Inferior parietal cortex (tissue), 1 donor: ENCODE data around the gene PRKAA2.
A peak's percentile ranks its signal among the peaks of the same experiment; 100 is the strongest.

Source experiments
- DNase-seq: peaks from one replicate; pipeline ENCODE4 v3.0.0-alpha.2; 2016; ENCODE audit errors: extremely low spot score

PRKAA2 gene

DNA sequence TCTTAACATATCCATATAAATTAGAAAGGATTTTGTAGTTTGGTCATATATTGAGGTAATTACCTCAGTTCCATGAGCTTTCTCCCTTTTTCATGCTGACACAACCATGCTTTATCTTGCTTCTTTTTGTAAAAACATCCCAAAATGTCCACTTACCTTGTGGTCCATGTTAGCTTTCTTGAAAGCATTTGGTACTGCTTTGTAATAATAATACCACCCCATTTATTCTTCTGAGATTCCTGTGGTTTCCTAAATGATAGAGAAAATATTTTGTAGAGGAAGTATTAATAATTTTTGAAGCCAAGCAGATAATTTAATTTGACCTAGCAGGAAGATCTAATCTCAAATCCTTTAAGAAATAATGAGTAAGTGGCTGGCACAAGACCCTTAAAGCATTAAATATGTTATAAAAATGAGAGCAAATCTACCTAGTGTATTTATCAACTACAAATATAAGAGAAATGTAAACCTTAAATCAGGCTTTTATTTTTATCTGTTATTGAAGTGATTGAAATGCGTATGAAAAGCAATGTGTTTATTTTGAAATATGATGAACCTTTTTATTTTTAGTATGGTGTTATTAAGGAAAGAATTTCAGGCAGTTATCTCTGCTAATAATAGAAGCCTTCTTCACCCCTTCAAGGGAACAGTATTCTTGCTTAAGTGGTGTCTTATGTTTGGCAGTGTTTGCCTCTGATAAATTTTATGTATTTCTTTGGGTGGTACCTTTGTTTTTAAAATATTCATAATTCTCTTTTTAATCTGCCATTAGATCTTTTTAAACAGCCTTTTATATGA is 9.2 kb downstream of the PRKAA2 start:
- no peak for DNase-seq

DNA sequence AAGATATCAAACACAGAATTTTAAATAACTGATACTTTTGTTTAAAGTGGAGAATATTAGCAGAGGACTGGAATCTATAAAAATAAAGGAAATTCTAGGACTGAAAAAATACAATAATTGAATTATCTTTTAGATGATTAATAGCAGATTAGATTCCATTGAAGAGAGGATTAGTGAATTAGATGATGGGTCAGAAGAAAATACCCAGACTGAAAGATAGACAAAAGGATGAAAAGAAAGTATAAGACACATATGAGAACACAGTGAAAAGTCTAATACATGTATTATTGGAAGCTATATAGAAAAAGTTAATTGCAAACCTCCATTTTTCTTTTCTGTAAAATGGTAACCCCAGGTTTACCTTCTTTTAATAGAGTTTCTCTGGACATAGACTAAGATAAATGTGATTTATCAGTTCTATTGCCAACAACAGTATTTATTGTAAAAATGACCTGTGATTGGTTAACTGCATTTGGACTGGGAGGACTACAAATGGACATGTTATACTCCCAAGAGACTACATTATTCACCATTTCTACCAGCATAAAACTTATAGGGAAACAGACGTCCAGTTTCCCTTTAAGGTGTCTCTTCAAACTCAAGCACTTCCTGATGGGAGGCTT is 11.0 kb downstream of the PRKAA2 start:
- no peak for DNase-seq

DNA sequence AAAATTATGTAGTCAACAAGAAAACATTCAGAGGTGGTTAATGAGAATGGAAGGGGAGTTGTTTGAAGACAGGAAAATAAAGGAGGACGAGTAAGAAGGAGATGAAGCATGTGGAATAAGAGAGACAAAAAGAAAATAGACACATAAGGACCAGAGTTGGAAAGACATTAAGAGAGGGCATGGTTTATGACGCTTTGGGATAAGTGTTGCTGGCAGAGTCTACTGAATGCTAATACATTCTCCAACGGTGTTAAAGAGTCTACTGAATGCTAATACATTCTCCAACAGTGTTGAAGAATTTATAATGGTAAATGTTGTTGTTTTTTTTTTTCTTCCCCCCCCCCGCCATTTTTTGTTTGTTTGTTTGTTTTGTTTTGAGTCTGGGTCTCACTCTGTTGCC is 13.1 kb downstream of the PRKAA2 start:
- no peak for DNase-seq

DNA sequence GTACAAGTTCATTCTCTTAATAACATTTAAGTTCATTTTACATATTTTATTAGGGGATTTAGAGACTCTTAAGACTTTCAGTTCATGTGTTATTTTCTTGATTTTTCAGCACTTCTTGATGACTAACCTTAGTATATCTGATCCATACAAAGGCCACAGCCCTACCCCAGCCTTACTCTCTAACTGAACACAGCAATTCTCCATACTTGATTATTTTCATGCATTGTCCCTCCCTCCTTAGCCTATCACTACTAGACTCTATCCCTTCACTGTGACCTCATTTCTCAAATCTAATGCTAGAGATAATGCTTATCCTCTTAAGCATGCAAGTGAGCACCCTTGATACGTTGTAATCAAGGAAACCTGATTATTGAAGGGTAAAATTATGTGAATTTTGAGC is 15.2 kb downstream of the PRKAA2 start:
- DNase-seq: no peak

DNA sequence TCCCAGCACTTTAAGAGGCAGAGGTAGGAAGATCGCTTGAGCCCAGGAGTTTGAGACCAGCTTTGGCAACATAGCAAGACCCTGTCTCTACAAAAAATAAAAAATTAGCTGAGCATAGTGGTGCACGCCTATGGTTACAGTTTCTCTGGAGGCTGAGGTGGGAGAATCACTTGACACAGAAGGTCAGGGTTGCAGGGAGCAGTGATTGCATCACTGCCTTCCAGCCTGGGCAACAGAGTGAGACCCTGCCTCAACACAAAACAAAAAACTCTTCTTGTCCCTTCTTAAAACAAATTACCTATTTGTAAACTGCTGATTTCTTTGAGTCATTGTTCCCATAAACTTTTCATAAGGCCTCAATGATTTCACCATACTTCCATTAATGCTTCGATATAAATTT is 18.7 kb downstream of the PRKAA2 start:
- DNase-seq: no peak

DNA sequence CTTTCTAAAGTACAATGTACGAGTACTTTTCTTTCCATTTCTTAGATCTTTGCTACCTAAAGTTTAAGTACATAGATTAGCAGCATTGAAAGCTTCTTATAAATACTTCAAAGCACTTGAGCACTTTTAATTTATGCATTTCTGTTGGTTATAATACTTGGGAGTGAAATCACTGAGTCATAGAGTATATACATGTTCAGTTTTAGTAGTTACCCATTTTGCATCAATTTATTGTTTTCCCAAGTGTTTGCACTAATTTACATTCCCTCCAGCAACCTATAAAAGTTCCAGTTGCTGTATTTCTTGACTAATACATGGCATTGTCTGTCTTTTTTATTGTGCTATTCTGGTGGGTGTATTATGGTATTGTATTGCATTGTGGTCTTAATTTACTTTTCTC is 20.3 kb downstream of the PRKAA2 start:
- DNase-seq: no peak

DNA sequence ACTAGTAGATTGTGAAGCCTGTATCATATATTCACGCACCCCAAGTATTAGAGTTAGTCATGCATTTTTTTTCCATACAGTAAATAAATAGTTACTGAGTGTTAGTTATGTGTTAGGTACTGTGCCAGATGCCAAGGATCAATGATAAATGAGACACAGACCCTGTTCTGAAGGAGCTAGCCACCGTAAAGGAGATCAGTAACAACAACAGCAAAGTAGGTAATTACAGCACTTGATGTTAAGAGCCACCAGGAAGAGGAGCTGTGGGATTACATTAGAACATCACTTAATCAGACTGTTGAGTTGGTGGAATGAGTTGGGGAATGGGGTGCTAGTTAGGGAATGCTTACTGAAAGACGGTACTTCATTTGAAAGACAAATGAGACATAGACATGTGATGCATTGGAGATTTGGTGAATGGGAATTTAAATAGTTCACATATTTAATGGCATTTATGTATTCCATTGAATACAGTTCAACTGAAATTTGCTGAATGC is 21.0 kb downstream of the PRKAA2 start:
- DNase-seq: no peak

DNA sequence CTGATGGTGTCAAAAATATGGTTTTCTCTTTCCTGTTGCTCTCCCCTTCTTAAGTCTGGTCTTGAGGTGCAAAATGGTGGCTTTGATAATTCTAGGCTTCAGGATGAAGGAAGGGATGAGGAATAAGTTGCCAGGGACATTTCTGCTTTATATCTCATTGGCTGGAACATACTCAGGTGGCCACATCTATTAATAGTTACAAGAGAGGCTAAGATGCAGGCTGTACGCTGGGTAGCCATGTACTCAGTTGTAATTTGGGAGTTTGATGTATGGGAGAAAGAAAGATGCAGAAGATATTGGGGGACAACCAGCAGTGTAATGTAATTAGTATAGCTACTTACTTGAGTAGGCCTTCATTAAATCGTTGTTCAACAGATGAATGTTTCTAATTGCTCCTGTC is 25.2 kb downstream of the PRKAA2 start:
- no peak for DNase-seq

DNA sequence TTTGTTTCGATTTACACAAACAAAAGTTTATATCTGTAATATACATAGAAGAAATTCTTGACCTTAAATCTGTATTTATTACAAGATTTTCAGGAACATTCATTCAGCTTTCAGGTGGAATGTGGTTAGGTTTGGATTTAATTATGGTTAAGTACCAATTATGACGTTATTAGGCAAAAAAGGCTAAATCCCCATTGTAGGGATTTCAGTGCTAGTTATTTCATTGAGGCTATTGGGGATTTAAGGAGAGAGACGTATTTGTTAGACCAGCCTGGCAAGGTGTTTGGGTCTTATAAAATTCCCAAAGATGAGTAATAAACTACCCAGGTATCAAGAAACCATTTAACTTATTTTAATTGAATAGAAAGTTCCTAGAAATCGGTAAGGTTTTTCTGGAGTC is 26.0 kb downstream of the PRKAA2 start:
- DNase-seq: no peak

DNA sequence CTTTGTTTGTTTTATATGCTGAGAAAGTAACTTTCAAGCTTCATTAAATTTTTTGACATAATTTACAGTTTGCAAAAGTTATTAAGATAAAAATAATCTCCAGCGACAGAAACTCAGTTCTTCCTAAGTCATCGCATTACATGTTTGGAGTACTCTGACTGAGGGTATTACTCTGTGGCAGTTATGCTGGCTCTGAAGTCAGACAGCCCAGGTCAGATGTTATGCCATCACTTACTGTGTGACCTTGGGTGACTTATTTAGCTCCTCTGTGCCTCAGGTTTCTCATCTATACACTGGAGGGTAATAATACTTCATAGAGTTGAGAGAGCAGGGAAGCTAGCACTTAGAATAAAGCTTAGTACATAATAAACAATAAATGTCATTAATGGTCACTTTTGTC is 26.4 kb downstream of the PRKAA2 start:
- no peak for DNase-seq

DNA sequence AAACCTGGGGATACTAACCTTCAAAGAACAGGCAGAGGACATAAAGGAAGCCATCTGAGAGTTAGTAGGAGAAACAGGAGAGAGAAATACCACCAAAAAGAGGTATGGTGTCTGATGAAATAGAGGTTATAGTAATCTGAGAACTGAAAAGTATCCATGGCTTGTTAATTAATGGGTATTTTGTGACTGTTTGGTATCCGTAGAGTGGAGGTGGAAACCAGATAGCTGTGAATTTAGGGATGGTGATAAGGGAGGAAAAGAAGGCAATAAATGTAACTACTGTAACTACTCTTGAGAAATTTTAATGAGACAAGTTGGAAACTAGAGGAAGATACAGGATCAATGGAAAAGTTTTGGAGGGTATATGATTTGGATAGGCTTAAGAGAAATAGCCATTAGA is 27.5 kb downstream of the PRKAA2 start:
- DNase-seq: no peak

DNA sequence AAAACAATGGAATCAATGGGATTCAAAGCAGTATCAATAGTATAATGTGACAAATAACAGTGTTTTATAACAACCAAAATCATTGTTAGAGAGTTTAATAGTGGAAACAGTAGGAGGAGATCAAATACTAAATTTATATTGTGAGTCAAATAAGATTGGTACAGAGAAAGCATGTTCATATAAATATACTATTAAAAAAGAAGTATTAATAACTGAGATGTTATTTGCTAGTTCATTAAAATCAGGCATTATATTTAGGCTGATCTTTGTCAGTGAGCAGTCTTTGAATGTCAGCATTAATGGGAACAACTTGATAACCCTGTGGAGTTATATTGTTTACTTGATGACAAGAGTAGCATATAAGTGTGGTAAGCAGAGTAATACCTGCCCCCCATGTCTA is 30.6 kb downstream of the PRKAA2 start:
- no peak for DNase-seq

DNA sequence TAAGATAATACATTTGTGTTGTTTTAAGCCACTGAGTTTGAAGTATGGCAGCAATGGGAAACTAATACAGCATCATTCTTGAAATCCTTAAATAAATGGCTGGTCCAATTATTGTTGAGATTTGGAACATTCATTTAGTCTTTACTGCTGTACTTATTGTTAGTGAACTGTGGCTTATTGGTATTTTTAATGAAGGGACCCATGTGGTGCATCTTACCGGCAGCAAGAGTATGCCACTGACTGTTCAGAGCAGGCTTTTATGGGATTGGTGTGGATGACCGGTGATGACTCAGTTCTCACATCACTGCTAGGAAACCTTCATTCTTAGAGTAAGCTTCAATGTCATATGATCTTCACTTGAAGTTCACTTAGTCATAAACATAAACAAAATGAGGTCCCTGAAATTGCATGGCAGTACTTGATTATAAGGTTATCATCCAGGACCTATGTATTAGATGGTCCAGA is 31.5 kb downstream of the PRKAA2 start:
- DNase-seq: no peak

DNA sequence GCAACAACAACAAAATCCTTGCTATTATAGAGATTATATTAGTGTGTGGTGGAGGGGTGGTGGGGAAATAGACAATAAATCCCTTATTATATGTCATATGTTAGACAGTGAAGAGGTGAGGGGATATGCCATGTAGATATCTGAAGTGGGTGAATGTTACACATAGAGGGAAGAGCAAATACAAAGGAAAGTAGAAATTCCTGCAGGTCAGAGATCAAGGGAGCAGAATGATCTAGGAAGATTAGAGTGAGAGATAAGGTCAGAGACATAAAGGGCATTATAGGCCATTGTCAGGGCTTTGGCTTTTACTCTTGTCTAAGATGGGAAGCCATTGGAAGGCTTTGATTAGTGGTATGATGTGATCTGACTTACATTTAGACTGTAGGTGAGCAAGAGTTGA is 38.5 kb downstream of the PRKAA2 start:
- DNase-seq: no peak

DNA sequence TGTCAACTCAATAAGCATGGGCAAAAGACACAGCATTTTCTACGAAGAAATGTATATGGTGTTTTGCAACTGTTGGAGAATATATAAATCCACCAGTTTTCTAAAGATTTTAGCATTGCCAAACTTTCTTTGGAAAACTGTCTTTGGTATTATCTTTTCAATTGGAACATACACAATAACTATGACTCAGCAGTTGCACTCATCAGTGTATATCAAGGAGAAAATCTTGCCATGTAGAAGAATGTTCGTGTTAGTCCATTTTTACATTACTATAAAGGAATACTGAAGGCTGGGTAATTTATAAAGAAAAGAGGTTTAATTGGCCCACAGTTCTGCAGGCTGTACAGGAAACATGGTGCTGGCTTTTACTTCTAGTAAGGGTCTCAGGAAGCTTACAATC is 41.1 kb downstream of the PRKAA2 start:
- no peak for DNase-seq

DNA sequence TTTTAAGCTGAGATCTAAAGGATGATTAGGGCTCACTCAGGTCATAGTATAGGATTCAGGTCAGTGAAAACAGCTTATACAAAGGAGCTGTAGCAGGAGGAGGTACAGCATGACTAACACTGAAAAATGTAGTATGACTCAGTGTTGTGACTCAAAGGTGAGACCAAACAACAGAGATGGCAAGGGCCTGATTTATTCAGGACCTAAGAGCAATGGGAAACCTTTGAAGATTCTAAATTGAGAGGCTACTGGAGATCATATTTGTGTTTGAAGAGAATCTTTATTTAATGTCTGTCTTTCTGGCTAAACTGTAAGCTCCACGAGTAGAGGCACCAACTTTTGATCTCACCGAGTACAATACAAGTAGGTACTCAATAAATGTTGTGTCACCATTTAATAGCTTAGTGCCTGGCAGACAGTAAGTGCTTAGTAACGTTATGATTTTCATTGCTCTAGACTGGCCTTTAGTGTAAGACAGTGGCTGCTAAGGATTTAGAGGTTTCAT is 43.5 kb downstream of the PRKAA2 start:
- no peak for DNase-seq

DNA sequence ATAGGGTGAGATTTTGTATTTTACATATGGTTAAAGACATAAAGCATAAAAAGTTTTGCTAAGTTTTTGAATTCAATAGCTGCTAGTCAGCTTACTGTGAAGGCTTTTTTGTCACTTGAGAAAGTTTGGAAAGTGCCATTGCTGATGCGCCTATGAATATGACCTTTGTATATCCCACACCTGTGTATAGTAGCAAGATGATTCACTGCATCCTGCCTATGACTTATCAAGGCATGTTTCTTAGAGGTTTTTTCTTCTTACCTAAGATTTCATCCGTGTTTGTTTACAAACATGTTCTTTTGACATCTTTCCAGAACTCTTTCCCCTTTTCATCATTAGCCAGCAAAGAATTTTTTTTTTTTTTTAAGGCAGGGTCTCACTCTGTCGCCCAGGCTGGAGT is 51.5 kb downstream of the PRKAA2 start:
- no peak for DNase-seq

DNA sequence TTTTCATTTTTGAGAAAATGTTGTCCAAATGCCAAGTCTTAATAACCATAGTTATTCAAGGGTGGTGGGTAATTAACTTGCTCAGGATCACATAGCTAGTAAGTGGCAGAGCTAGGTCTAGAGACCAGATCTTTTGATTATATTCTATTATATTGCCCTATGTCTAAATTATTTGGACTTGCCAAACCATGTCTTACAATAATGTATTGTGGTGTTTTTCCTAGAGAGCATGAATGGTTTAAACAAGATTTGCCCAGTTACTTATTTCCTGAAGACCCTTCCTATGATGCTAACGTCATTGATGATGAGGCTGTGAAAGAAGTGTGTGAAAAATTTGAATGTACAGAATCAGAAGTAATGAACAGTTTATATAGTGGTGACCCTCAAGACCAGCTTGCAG is 58.6 kb downstream of the PRKAA2 start:
- DNase-seq: no peak

DNA sequence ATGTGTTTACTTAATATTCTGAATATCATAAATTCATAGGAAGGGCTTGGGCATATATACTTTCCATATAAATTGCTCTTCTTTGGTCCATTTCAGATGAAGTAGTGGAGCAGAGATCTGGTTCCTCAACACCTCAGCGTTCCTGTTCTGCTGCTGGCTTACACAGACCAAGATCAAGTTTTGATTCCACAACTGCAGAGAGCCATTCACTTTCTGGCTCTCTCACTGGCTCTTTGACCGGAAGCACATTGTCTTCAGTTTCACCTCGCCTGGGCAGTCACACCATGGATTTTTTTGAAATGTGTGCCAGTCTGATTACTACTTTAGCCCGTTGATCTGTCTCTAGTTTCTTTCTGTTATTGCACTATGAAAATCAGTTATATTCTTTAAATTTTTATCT is 62.3 kb downstream of the PRKAA2 start:
- DNase-seq: no peak

DNA sequence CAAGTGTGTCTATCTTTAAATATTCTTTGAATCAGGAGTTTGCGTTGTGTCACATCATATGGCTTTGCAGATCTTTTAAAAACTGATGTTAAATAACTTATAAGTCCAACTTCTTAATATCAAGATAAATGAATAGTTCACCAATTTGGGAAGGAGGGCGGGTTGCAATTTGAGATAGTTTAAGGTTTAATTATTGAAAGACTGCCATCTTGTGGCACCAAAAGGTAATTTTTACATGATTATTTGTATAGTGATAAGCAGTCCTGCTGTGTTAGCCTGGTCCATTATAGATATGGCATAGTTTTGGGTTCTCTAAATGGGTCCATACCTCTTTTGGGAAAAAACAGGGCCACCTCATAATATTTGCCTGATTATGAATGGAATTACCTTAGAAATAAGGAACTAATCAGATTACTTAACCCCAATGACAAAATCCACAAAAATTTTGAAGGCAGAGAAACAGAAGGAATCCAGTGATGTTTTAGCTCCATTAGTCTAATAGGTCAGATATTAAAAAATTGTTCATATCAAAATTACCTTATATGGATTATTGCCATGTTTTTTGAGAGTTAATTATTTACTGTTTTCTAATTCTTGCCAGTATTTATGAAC is 64.3 kb downstream of the PRKAA2 start:
- DNase-seq: peak; percentile 82

DNA sequence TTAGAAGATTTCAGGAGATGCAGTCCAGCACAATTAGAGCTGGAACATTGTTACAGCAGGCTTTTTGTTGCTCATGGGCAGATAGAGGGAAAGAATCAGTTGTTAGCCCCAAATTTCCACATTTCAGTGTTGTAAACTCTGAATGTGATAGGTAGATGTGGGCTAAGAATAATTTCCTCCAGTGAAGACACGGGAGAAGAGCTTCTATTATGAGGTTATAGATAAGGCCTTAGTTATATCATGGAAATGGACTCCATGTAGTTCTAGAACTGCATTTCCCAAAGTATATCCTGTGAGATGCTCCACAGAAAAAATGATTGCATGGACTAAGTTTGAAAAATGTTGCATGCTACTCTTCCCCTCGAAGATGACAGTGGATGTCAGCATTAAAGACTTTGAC is 64.9 kb downstream of the PRKAA2 start:
- no peak for DNase-seq

DNA sequence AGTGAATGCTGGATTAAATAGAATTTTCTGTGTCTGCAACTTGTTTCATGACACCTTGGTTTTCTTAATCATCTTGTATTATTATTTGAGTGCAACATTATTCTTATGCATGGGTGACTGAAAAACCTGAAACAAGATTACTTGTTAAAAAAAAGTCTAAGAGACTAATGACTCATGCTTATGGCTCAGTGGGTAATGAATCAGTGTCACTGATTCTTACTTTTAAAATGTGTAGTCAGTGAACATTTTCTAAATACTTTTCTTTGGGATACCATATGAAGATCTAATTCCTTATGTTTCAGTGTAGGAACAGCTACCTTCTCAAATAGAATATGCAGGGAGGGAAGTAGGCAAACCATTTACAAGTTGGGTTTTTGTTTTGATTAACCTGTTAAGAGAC is 65.5 kb downstream of the PRKAA2 start:
- no peak for DNase-seq

DNA sequence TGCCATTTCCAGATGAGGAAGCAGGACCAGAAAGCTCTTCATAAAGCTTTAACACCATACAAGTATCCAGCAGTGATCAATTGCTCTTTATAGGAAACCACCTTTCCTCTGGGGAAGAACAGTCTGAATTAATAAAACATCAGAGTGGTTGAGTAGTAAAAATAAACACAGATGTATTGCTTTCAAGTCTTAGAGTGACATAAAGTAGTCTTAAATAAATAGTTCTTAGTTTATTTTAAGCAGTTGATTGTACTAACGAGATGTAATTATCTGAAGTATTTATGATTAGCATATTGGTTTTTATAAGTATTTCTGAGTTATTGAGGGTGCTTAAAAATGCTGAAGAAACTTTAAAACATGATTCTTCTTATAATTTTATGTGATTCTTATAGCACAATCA is 67.0 kb downstream of the PRKAA2 start:
- DNase-seq: no peak
